H1 (cell line): ENCODE data around the gene KDSR. TPM values are rescaled to one million over a fixed set of nuclear protein-coding genes. Genes with fewer than 3 reads are reported as not detected.

Experiments used
- CTCF ChIA-PET: fragments of 300-600 bp; sonication (Branson Sonifier 250); formaldehyde crosslinking; loops from one replicate; lab custom pipeline; 2021; ENCODE audit not compliant: partially characterized antibody; lab: Charles Lee
- POLR2A ChIA-PET: fragments of 300-600 bp; sonication (Branson Sonifier 250); formaldehyde crosslinking; loops from one replicate; lab custom pipeline; 2021; ENCODE audit warnings: inconsistent platforms; ENCODE audit not compliant: partially characterized antibody; lab: Charles Lee
- DNase-seq, 2 experiments: peaks; one replicate each; pipeline versions ENCODE4 v3.0.0 to v3.0.0-alpha.2; 2010 to 2022; ENCODE audit warnings: low spot score in 2 of 2, low read depth in 1 of 2, mixed read lengths in 1 of 2
- FAIRE-seq: peaks from 2 replicates; lab custom pipeline; 2011; peaks lifted over from hg19 to GRCh38; lab: Jason Lieb, UNC
- H2AFZ ChIP-seq: 2 replicates; pipeline ENCODE4 v1.8.1; 2012; ENCODE audit warnings: low read length, inconsistent platforms
- H2AK5ac ChIP-seq: 2 replicates; pipeline ENCODE4 v1.6.1; 2013; ENCODE audit warnings: low read depth, low read length
- H2BK120ac ChIP-seq: replicated peaks from 2 replicates; pipeline ENCODE3; 2013; ENCODE audit warnings: low read depth, low read length, inconsistent platforms
- H2BK12ac ChIP-seq: 2 replicates; pipeline ENCODE4 v1.6.1; 2013; ENCODE audit warnings: low read depth, low read length
- H2BK15ac ChIP-seq: 2 replicates; pipeline ENCODE4 v1.6.1; 2013; ENCODE audit warnings: low read length
- H2BK20ac ChIP-seq: 2 replicates; pipeline ENCODE4 v1.6.1; 2013; ENCODE audit warnings: low read length
- H2BK5ac ChIP-seq: 2 replicates; pipeline ENCODE4 v1.6.1; 2013; ENCODE audit warnings: low read depth, low read length
- H3K14ac ChIP-seq: 2 replicates; pipeline ENCODE4 v1.6.1; 2013; ENCODE audit warnings: inconsistent platforms; ENCODE audit not compliant: insufficient read length
- H3K18ac ChIP-seq: 2 replicates; pipeline ENCODE4 v1.6.1; 2013; ENCODE audit warnings: low read length; ENCODE audit errors: extremely low read depth
- H3K23ac ChIP-seq: 2 replicates; pipeline ENCODE4 v1.6.1; 2013; ENCODE audit warnings: inconsistent platforms; ENCODE audit not compliant: insufficient read length
- H3K23me2 ChIP-seq: 2 replicates; pipeline ENCODE4 v1.6.1; 2013; ENCODE audit warnings: low read depth, low read length
- H3K27ac ChIP-seq: 2 replicates; pipeline ENCODE4 v1.6.1; 2011; ENCODE audit warnings: low read depth, low read length, inconsistent platforms
- H3K27me3 ChIP-seq, 4 experiments: replicated peaks in 1 of 4; 1 replicate in 1 of 4; 2 replicates in 3 of 4; pipeline versions ENCODE4 v1.6.1 to v1.8.1; 2011 to 2013; ENCODE audit warnings: low read length in 3 of 4, mild to moderate bottlenecking in 3 of 4, inconsistent platforms in 2 of 4, mixed read lengths in 2 of 4, moderate library complexity in 1 of 4; ENCODE audit not compliant: control insufficient read depth in 3 of 4, insufficient read depth in 3 of 4; ENCODE audit errors: extremely low read depth in 1 of 4
- H3K36me3 ChIP-seq, 4 experiments: 2 replicates each; pipeline versions ENCODE4 v1.6.1 to v1.8.1; 2011 to 2013; ENCODE audit warnings: mild to moderate bottlenecking in 4 of 4, low read length in 3 of 4, moderate library complexity in 2 of 4, control low read depth in 1 of 4, inconsistent platforms in 1 of 4; ENCODE audit not compliant: insufficient read depth in 4 of 4, control insufficient read depth in 2 of 4
- H3K4ac ChIP-seq: replicated peaks from 2 replicates; pipeline ENCODE3; 2013; ENCODE audit warnings: low read length, low read depth, mixed read lengths, inconsistent platforms; ENCODE audit not compliant: insufficient read length
- H3K4me1 ChIP-seq, 4 experiments: replicated peaks in 1 of 4; 1 replicate in 1 of 4; 2 replicates in 3 of 4; pipeline versions ENCODE4 v1.6.1 to v1.8.1; 2011 to 2013; ENCODE audit warnings: low read length in 3 of 4, inconsistent platforms in 2 of 4, mixed read lengths in 1 of 4; ENCODE audit not compliant: insufficient read depth in 4 of 4, control insufficient read depth in 3 of 4
- H3K4me2 ChIP-seq, 2 experiments: 2 replicates each; pipeline versions ENCODE4 v1.6.1 to v1.8.1; 2011 to 2013; ENCODE audit warnings: low read depth in 2 of 2, low read length in 2 of 2, control low read depth in 1 of 2, inconsistent platforms in 1 of 2, mild to moderate bottlenecking in 1 of 2; ENCODE audit not compliant: insufficient read depth in 1 of 2
- H3K4me3 ChIP-seq, 4 experiments: fragments of 200-600, 300-600 bp in 1 of 4; sonication (generic), shearing (Covaris generic), sonication (Bioruptor Twin) in 1 of 4; 2 replicates each; pipeline versions ENCODE4 v1.5.1 to v1.8.1; 2011 to 2016; ENCODE audit warnings: low read length in 4 of 4, low read depth in 3 of 4, control low read depth in 2 of 4, inconsistent platforms in 2 of 4, mild to moderate bottlenecking in 2 of 4, mixed read lengths in 1 of 4, moderate library complexity in 1 of 4; ENCODE audit not compliant: insufficient read depth in 2 of 4; ENCODE audit errors: extremely low read depth in 1 of 4
- H3K56ac ChIP-seq: replicated peaks from 2 replicates; pipeline ENCODE3; 2013; ENCODE audit warnings: low read depth, mild to moderate bottlenecking, mixed read lengths, low read length, inconsistent platforms; ENCODE audit not compliant: insufficient read length
- H3K79me1 ChIP-seq: 2 replicates; pipeline ENCODE4 v1.6.1; 2013; ENCODE audit warnings: low read depth, low read length, control low read depth
- H3K79me2 ChIP-seq, 2 experiments: 2 replicates each; pipeline versions ENCODE4 v1.6.1 to v1.8.1; 2012 to 2013; ENCODE audit warnings: low read length in 2 of 2, mild to moderate bottlenecking in 2 of 2, inconsistent platforms in 1 of 2; ENCODE audit not compliant: insufficient read depth in 2 of 2, control insufficient read depth in 1 of 2
- H3K9ac ChIP-seq, 4 experiments: replicated peaks in 1 of 4; 1 replicate in 1 of 4; 2 replicates in 3 of 4; pipeline versions ENCODE4 v1.6.1 to v1.8.1; 2011 to 2013; ENCODE audit warnings: low read depth in 3 of 4, low read length in 3 of 4, control low read depth in 2 of 4, mild to moderate bottlenecking in 2 of 4, moderate library complexity in 2 of 4, inconsistent platforms in 1 of 4; ENCODE audit errors: extremely low read depth in 1 of 4
- H3K9me3 ChIP-seq, 2 experiments: 2 replicates each; pipeline versions ENCODE4 v1.6.1 to v1.8.1; 2012 to 2013; ENCODE audit warnings: mild to moderate bottlenecking in 2 of 2, moderate library complexity in 2 of 2, control low read depth in 1 of 2, inconsistent platforms in 1 of 2, low read depth in 1 of 2, low read length in 1 of 2, mixed read lengths in 1 of 2; ENCODE audit not compliant: insufficient read depth in 2 of 2
- H4K20me1 ChIP-seq, 2 experiments: replicated peaks in 1 of 2; 2 replicates each; pipeline versions ENCODE3 to v1.8.1; 2011 to 2013; ENCODE audit warnings: inconsistent platforms in 2 of 2, low read length in 2 of 2, mild to moderate bottlenecking in 1 of 2; ENCODE audit not compliant: insufficient read depth in 2 of 2, control insufficient read depth in 1 of 2
- H4K5ac ChIP-seq: 2 replicates; pipeline ENCODE4 v1.6.1; 2013; ENCODE audit warnings: low read length, low read depth, mixed read lengths, inconsistent platforms; ENCODE audit not compliant: insufficient read length
- H4K8ac ChIP-seq: 2 replicates; pipeline ENCODE4 v1.8.0; 2013; ENCODE audit warnings: mild to moderate bottlenecking, moderate library complexity, low read length, inconsistent platforms; ENCODE audit not compliant: insufficient read depth; ENCODE audit errors: extremely low read depth
- H4K91ac ChIP-seq: replicated peaks from 2 replicates; pipeline ENCODE3; 2013; ENCODE audit warnings: low read length, mixed read lengths, inconsistent platforms; ENCODE audit not compliant: insufficient read length
- SP2 ChIP-seq: IDR thresholded peaks from 2 replicates; pipeline ENCODE4 v1.6.1; 2012; ENCODE audit warnings: mild to moderate bottlenecking, low read length, inconsistent platforms
- WGBS, 2 experiments: shearing (Covaris generic) in 1 of 2; methylation state at CpG; one replicate each; pipeline versions ENCODE4 v1.1.6 to v1.1.7; 2013 to 2015; ENCODE audit warnings: low lambda C conversion rate in 2 of 2, mixed read lengths in 2 of 2, inconsistent platforms in 1 of 2, low coverage in 1 of 2, missing lambda C conversion rate in 1 of 2; ENCODE audit not compliant: insufficient replicate concordance in 2 of 2, insufficient coverage in 1 of 2, insufficient read length in 1 of 2; ENCODE audit errors: extremely low coverage in 1 of 2, missing lambda C conversion rate in 1 of 2; 5-methylcytosine and 5-hydroxymethylcytosine counted together
- polyA plus RNA-seq, 7 experiments: library from polyadenylated mRNA; depleted of rRNA in 3 of 7; stranded (reverse) in 5 of 7; unstranded in 2 of 7; fragments of >200 nt in 5 of 7; fragments of 200-250 nt in 2 of 7; gene quantifications; 1 replicate in 5 of 7; 2 replicates in 1 of 7; 4 replicates in 1 of 7; pipeline versions ENCODE4 v1.2.1 to v1.2.3, GENCODE V29; 2011 to 2013; ENCODE audit warnings: missing spikeins in 2 of 7, mixed read lengths in 2 of 7
- total RNA-seq: library from RNA; stranded (reverse); fragmentation: NEBNext Ultra II Directional; extraction: Animal tissue kit (Norgen Biotek cat#: 25700); gene quantifications from 2 replicates; pipeline ENCODE4 v1.2.1, GENCODE V29; 2021

The KDSR gene
- total and polyA plus RNA-seq, 2 of the 8 experiments (the other 6 are each of a cell fraction or from before 2014, with no cell fraction given), result 12.4 to 50.5 TPM

- no peak overlapping the region for H3K4me3 ChIP-seq
- no peak overlapping the region for H3K23ac ChIP-seq
- no peak overlapping the region for H2AK5ac ChIP-seq
- no peak overlapping the region for H3K4me2 ChIP-seq
- H4K91ac ChIP-seq, result no peak overlapping the region
- H3K18ac ChIP-seq, result no peak overlapping the region
- H2BK20ac ChIP-seq, result no peak overlapping the region
- no peak for TF ChIP-seq SP2
- H4K8ac ChIP-seq, result no peak overlapping the region
- no peak for DNase-seq
- no peak overlapping the region for H2BK15ac ChIP-seq
- 91% methylated on average over 4 of the region's 4 CpGs; no CpG with 5 or more reads in 1 of the 2 experiments for WGBS, 2 experiments
- H3K14ac ChIP-seq, result no peak overlapping the region
- H4K5ac ChIP-seq, result no peak overlapping the region
- ChIA-PET POLR2A (no interaction called here), CTCF (no interaction called here)
- H3K79me1 ChIP-seq, result no peaks in the 10 kb centered on the region
- H3K27ac ChIP-seq, result no peak overlapping the region
- H2BK12ac ChIP-seq, result no peak overlapping the region
- no peaks in the 10 kb centered on the region for H3K23me2 ChIP-seq
- no peaks in the 10 kb centered on the region for H3K79me2 ChIP-seq
- no peak overlapping the region for H2BK120ac ChIP-seq
- no peaks in the 10 kb centered on the region for H3K27me3 ChIP-seq
- no peak overlapping the region for H3K9ac ChIP-seq
- H2BK5ac ChIP-seq, result no peak overlapping the region
- H3K4ac ChIP-seq, result no peak overlapping the region
- H2AFZ ChIP-seq, result no peak overlapping the region
- peaks cover 0 to 3% (median 2%) of the 10 kb centered on the region in 4 experiments; a peak in 4 of 7 replicates for H3K4me1 ChIP-seq
- no peaks in the 10 kb centered on the region for H4K20me1 ChIP-seq
- no peaks in the 10 kb centered on the region for H3K9me3 ChIP-seq
- H3K56ac ChIP-seq, result no peak overlapping the region
- no peaks in the 10 kb centered on the region for H3K36me3 ChIP-seq
- no peak for FAIRE-seq
Measured at GRCh38 chr18:63286926-63287325, 80.1 kb downstream of the KDSR start.
